Neural crest cell (in vitro differentiated cells): ENCODE measurements around the gene EBF3. TPM values are rescaled to one million over a fixed set of nuclear protein-coding genes. Genes with fewer than 3 reads are reported as not detected.

ENCODE experiments used
- DNase-seq: peaks from one replicate; pipeline ENCODE4 v3.0.0; 2021; ENCODE audit warnings: low read depth, mixed read lengths, low spot score
- H3K27ac Mint-ChIP-seq: one replicate; pipeline ENCODE4 v1.8.0; 2021; ENCODE audit warnings: mild to moderate bottlenecking, mixed read lengths; ENCODE audit not compliant: unreplicated experiment
- H3K27me3 Mint-ChIP-seq: 2 replicates; pipeline ENCODE4 v1.8.0; 2021; ENCODE audit warnings: low read depth, mild to moderate bottlenecking, mixed read lengths
- H3K36me3 Mint-ChIP-seq: 2 replicates; pipeline ENCODE4 v1.8.0; 2021; ENCODE audit warnings: low read depth, mild to moderate bottlenecking, mixed read lengths
- H3K4me1 Mint-ChIP-seq: 2 replicates; pipeline ENCODE4 v1.8.0; 2021; ENCODE audit warnings: mixed read lengths
- H3K4me3 Mint-ChIP-seq: one replicate; pipeline ENCODE4 v1.8.0; 2021; ENCODE audit warnings: mild to moderate bottlenecking, mixed read lengths
- H3K9me3 Mint-ChIP-seq: 2 replicates; pipeline ENCODE4 v1.8.0; 2021; ENCODE audit warnings: mixed read lengths
- total RNA-seq: library from RNA; stranded (reverse); gene quantifications from 2 replicates; pipeline ENCODE4 v1.2.1, GENCODE V29; 2021
- TF ChIP-seq, protein P1 (sequence below): fragments of 200-600 bp; sonication (generic); conservative IDR thresholded peaks from 2 replicates; pipeline ENCODE4 v1.5.0; 2021; ENCODE audit warnings: antibody characterized with exemption, mild to moderate bottlenecking

The EBF3 gene
- total RNA-seq, 1 donor from 2014 or later = 11.6 TPM

DNA sequence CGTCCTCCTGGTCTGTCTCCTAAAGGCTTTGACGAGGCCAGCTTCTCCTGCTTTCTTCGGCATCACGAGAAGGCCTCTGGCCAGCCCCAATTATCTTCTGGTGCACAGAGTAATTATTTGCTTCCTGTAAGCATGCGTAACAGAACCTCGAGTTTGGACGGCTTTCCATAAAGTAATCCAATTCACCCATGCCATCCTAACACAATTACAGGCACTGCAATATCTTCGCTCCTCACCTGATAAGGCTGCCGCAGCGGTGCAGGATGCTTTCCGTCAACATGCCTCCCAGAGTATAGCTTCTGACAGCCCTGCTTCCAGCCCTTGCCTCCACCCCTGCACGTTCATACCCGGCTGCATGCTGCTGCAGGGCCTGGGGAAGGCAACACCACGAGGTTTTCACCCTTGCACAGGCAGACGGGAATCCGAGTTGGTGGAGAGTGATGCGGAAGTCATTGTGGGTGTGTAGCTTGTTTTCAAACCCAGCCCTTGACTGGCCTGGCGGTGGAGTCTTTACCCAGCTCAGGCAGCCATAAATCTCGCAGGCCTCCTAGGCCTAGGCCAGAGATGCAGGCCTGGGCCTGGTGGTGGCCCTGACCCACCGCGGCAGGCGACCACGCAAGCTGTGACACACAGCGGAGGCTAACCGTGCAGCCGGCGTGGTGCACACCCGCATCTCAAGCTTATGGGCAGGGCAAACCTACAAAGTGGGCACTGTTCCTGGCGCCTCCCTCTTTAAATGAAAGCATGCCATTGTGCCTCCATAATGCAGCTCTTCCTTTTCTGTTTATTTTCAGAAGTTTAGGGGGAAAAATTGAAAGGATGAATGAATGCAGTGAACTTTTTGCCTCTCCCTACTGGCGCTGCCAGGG lies 12.7 kb downstream of the EBF3 start:
- Mint-ChIP-seq H3K27ac (peak overlapping the region; percentile 28), H3K36me3 (no peaks in the 10 kb centered on the region), H3K4me1 (peaks cover 63% of the 10 kb centered on the region), H3K9me3 (no peaks in the 10 kb centered on the region), H3K4me3 (peak overlapping the region; percentile 54), H3K27me3 (peaks cover 24% of the 10 kb centered on the region)
- TF ChIP-seq, protein P1, sequence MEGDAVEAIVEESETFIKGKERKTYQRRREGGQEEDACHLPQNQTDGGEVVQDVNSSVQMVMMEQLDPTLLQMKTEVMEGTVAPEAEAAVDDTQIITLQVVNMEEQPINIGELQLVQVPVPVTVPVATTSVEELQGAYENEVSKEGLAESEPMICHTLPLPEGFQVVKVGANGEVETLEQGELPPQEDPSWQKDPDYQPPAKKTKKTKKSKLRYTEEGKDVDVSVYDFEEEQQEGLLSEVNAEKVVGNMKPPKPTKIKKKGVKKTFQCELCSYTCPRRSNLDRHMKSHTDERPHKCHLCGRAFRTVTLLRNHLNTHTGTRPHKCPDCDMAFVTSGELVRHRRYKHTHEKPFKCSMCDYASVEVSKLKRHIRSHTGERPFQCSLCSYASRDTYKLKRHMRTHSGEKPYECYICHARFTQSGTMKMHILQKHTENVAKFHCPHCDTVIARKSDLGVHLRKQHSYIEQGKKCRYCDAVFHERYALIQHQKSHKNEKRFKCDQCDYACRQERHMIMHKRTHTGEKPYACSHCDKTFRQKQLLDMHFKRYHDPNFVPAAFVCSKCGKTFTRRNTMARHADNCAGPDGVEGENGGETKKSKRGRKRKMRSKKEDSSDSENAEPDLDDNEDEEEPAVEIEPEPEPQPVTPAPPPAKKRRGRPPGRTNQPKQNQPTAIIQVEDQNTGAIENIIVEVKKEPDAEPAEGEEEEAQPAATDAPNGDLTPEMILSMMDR = no peak
- DNase-seq = no peak

DNA sequence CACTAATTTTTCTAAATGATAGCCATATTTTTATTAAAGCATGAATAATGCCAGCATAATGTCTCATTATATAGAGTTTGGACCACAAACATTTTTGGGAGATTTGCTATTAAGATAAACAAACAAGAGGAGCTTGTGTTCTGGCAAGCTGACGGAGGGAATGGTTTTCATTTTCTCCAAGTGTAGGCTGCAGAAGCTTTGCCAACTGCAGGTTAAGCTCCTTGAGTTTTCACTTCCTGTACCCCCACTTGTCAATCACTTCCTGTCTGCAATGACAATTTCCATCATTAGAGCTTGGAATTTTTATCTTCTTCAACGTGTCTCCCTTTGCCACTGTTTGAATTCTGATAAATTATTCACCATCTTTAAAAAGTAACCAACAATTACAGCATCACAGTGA lies 13.4 kb downstream of the EBF3 start:
- peaks cover 68% of the 10 kb centered on the region for H3K4me1 Mint-ChIP-seq
- no peaks in the 10 kb centered on the region for H3K9me3 Mint-ChIP-seq
- H3K27ac Mint-ChIP-seq = peak overlapping the region; percentile 8
- TF ChIP-seq, protein P1 = no peak
- peaks cover 18% of the 10 kb centered on the region for H3K27me3 Mint-ChIP-seq
- no peak for DNase-seq
- peak overlapping the region; percentile 39 for H3K4me3 Mint-ChIP-seq
- H3K36me3 Mint-ChIP-seq = no peaks in the 10 kb centered on the region

DNA sequence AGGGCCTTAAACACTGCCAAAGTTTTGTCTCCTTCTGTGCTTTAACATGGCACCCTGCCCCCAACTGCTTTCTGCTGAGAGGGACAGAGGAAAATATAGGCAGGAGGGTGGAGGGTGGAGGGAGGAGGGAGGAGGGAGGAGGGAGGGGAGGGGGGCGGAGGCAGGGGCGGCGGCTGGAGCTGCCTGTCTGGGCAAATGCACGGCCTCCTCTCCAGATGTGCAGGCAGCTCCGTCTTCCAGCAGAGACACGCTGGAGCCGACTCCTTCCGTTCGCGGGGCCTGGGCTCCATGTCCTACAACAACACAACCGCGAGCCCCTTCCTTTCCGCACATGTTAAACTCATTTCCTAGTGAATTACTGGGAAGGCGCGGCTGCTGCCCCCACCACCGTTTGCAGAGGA lies 14.2 kb downstream of the EBF3 start:
- H3K27me3 Mint-ChIP-seq = peaks cover 10% of the 10 kb centered on the region
- TF ChIP-seq, protein P1 = no peak
- H3K9me3 Mint-ChIP-seq = no peaks in the 10 kb centered on the region
- H3K4me1 Mint-ChIP-seq = peaks cover 70% of the 10 kb centered on the region
- DNase-seq = no peak
- H3K27ac Mint-ChIP-seq = peak overlapping the region; percentile 54
- H3K36me3 Mint-ChIP-seq = no peaks in the 10 kb centered on the region
- peak overlapping the region; percentile 44 for H3K4me3 Mint-ChIP-seq

DNA sequence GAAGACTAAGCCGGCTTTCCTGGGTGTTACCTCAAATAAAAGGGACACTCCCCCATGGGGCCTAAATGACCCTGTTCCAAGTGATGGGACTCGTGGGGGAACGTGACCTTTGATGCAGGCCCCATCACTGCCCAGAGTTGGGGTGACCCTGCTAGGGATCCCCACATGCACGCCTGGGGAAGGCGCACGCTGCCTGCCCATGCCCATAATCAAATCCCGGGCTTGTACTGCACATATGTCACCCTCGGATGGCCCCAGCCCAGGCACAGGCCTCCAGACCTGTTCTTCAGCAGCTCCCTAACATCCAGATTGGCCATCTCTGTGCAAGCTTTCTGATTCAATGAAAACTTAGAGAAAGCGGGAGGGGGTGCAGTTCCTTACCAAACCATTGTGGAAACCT lies 14.7 kb downstream of the EBF3 start:
- TF ChIP-seq, protein P1 = no peak

DNA sequence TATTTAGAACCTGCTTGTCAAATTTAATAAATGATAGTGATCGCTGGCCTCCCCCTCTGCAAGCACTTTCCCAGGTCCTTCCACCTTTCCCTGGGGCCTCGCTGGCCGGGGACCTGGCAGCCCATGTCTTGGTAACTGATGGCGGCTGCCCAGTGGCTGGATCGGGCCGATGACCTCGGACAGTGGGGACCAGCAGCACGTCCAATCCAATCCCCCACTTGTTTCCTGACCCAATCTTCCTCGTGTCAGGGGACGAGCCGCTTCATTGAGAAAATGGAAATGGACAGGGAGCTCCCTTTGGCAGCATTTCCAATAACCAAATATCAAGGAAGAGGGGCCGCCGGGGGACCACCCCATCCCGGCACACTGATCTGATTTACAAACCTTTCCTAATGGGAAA lies 17.2 kb downstream of the EBF3 start:
- Mint-ChIP-seq H3K27me3 (no peaks in the 10 kb centered on the region), H3K4me1 (peaks cover 44% of the 10 kb centered on the region), H3K36me3 (no peaks in the 10 kb centered on the region), H3K27ac (no peak overlapping the region), H3K9me3 (no peaks in the 10 kb centered on the region), H3K4me3 (no peak overlapping the region)
- DNase-seq = no peak
- TF ChIP-seq, protein P1 = no peak

More for the DNA sequence above, 14.7 kb downstream of the EBF3 start:
- no peak for DNase-seq
- peaks cover 5% of the 10 kb centered on the region for H3K27me3 Mint-ChIP-seq
- H3K9me3 Mint-ChIP-seq = no peaks in the 10 kb centered on the region
- H3K4me1 Mint-ChIP-seq = peaks cover 65% of the 10 kb centered on the region
- no peak overlapping the region for H3K27ac Mint-ChIP-seq
- H3K4me3 Mint-ChIP-seq = peak overlapping the region; percentile 23
- no peaks in the 10 kb centered on the region for H3K36me3 Mint-ChIP-seq
